ENCODE data around the gene CMSS1.

The CMSS1 gene

GRCh38 chr3:99848433-99848832, 30.8 kb downstream of the CMSS1 start:
- in situ Hi-C loops (cut with MboI; ENCODE audit: low sequenced_read_pairs), result loop anchor here (10.0 to 25.0 kb wide), 3 partner anchors 214 to 739 kb away; no protein-coding TSS in a partner anchor

DNA sequence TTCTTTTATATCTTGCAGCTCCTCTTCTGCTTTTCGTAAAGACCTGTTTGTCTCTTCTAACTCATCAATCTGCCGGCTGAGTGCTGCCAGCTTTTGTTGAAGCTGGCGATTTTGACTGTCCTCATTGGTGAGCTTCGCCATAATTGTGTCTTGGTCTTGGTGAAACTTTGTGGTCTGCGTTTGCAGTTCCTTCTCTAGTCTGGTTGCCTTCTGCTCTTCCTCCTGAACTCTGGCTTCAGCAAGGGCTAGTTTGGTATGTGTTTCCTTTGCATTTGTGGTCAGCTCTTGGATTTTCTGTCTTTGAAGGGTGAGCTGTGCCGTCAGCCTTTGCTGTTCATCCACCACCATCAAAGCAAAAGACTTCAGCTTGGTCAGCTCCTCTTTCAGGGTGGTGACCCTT, 32.9 kb downstream of the CMSS1 start:
- in situ Hi-C loops (cut with MboI; ENCODE audit: low sequenced_read_pairs), result no loop called here

DNA sequence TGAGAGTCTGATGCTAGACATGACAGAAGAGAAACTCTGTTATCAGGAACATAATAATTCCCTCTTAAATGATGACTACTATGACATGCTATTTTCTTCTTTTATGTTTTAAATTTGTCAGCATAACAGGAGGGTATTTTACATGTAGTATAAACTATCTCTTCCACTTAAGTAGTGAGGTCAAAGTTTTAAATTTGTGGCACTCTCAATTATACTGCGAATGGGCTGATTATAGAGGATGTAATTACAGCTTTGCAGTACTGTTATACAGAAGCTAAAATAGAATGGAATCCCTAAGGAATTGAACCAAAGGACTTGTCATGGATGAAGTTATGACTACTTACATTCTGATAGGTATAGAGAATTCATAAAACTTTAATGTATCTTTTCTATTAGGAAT, 34.3 kb downstream of the CMSS1 start:
- in situ Hi-C loops (cut with MboI; ENCODE audit: low sequenced_read_pairs), result no loop called here

DNA sequence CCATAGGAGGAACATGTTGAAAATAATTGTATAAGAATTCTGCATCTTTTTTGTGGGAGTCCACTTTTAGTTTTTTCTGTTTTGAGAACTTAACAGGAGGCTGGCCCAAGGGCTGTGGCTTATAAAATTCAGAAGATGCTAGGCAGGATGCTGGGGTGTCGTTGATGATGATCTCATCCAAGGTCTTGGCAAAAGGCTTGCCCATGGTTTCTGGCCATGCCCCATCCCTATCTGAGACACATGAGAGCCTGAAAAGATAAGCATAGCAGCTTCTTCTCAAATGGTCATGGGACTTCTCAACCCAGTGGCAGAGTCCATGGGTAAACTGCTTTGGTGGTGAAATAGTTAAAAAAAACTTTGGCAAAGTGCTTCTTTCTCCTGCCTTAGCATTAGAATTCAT, 35.2 kb downstream of the CMSS1 start:
- in situ Hi-C loops (cut with MboI; ENCODE audit: low sequenced_read_pairs), result no loop called here

GRCh38 chr3:99854756-99855298, 37.2 kb downstream of the CMSS1 start:
- in situ Hi-C loops (cut with MboI; ENCODE audit: low sequenced_read_pairs), result no loop called here

DNA sequence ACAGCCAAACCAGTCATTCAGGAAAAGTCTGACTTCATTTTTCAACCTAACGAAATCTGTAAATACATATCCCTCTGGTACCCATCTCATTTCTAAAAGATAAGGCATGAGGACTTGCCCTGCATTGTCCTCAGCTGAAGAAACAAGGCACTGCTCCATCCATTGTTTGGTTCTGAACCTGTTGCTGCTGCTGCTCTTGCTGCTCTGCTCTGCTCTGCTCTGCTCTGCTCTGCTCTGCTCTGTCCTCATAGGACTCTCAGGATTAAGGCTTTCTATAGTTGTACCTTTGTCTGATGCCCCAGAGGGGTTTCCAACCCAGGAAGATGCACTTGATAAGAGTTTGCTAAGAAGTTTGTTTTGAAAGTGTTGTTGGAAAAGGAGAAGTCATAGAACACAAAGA, 38.2 kb downstream of the CMSS1 start:
- in situ Hi-C loops (cut with MboI; ENCODE audit: low sequenced_read_pairs), result no loop called here

DNA sequence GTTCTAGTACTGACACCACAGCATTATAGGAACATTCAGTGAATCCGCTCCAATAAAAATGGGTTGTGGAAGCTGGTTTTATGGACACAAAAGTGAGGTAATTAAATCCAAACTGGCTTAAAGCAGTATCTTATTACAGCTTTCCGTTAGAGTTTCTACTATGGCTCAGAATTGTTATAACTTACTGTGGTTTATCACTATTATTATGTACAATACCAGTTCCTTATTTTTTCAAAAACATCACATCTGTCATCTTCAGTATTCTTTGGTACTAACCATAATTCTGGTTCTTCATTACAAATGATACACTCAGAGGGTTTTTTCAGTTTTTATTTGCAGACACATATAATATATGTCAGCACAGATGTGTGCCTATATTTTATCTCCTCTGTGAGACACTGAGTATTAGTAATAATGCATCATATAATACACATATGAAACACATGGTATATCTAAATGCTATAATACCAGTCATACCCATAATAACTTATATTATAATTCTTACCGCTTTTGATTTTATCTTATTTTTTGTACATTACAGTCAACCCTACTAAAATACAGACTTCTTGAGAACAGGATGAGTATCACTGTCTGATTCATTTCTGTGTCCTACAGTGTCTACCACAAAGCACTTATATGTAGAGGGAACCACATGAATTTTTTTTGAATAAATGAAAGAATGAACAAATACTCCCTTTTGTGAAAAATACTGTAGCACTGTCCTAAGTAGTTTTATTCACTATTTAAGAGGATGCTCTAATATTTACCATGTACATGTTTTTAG, 39.0 kb downstream of the CMSS1 start:
- in situ Hi-C loops (cut with MboI; ENCODE audit: low sequenced_read_pairs), result no loop called here

- in situ Hi-C loops (cut with MboI; ENCODE audit: low sequenced_read_pairs), result no loop called here
These were observed 39.6 kb downstream of the CMSS1 start for GRCh38 chr3:99857278-99857677.

GRCh38 chr3:99858469-99858868, 40.8 kb downstream of the CMSS1 start:
- in situ Hi-C loops (cut with MboI; ENCODE audit: low sequenced_read_pairs), result no loop called here

DNA sequence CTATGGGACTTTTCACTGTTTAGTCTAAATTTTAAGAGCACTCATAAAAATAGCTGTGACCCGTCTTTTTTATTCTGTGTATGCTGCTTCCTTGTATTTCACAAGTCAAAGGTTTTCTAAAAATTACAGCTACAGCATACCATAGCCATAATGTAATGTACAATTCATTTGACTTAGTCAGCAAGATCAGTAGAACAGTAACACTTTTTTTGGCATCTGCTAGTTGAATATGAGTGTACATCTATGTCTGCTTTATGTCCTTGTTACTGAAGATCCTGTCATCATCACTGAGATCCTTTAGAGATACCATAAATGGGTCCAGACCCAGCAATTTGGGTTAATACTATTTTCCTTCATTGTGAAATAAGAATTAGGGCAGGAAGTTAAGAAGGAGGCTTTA, 42.2 kb downstream of the CMSS1 start:
- in situ Hi-C loops (cut with MboI; ENCODE audit: low sequenced_read_pairs), result no loop called here

DNA sequence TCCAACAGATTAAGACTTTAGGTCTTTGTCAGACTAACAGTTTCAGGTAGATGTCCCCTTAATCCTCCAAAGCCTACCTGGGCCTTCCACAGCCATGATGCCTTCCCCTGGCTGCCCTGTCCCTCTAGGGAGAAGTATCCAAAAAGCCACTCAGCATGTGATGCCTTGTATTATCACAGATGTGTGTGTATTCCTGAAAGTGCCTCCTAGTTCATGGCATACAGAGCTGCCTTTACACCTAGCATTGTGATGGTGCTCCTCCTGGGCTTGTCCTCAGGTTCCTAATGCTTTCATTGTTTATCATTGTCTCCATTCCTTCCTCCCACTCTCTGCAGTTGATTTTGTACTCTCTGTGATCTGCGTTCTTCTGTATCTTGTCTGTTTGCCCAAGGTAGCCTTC, 43.6 kb downstream of the CMSS1 start:
- in situ Hi-C loops (cut with MboI; ENCODE audit: low sequenced_read_pairs), result no loop called here

DNA sequence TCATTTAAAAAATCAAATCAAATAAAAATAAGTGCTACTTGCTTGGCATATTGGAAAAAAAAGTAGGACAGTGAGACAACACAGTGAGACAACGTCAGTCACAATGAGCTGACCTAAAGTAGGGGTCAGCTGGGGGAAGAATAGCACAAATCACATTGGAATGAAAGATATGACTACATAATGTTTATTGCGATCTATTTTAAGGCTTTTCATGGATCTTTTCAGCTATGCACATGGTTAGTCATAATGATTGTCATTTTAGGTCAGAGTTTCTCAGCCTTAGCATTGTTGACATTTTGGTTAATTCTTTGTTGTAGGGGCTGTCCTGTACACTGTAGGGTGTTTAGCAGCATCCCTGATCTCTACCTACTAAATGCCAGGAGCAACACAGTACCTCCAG, 44.5 kb downstream of the CMSS1 start:
- in situ Hi-C loops (cut with MboI; ENCODE audit: low sequenced_read_pairs), result no loop called here

DNA sequence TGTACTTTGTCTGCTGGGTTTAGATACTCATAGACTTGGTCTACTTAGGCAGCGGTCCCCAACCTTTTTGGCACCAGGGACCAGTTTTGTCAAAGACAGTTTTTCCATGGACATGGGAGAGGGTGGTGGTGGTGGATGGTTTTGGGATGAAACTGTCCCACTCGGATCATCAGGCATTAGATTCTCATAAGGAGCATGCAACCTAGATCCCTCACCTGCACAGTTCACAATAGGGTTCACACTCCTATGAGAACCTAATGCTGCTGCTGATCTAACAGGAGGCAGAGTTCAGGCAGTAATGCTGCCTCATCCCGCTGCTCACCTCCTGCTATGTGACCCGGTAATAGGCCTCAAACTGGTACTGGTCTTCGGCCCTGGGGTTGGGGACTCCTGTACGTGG, 45.3 kb downstream of the CMSS1 start:
- in situ Hi-C loops (cut with MboI; ENCODE audit: low sequenced_read_pairs), result no loop called here

- in situ Hi-C loops (cut with MboI; ENCODE audit: low sequenced_read_pairs), result no loop called here
These were observed 45.9 kb downstream of the CMSS1 start for GRCh38 chr3:99863588-99863987.

- in situ Hi-C loops (cut with MboI; ENCODE audit: low sequenced_read_pairs), result no loop called here
These were observed 46.6 kb downstream of the CMSS1 start for GRCh38 chr3:99864289-99864688.

DNA sequence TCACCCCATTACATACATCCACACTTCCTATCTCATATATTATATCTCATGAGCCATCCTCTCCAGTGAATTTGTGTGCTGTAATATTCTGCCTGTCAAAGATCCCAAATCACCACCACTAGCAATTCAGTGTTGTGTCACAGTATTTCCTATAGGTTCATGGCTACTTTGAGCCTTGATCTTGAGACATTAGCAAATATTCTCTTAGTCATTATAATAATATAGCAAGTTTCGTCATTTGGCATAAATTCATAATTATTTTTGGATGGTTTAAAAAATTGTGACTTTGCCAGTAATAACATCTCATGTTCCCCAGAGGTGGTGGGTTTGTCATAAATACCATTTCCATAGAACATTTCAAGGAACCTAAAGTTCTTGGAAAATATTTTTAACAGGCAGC, 47.7 kb downstream of the CMSS1 start:
- in situ Hi-C loops (cut with MboI; ENCODE audit: low sequenced_read_pairs), result no loop called here

GRCh38 chr3:99866261-99866761, 48.6 kb downstream of the CMSS1 start:
- in situ Hi-C loops (cut with MboI; ENCODE audit: low sequenced_read_pairs), result no loop called here

DNA sequence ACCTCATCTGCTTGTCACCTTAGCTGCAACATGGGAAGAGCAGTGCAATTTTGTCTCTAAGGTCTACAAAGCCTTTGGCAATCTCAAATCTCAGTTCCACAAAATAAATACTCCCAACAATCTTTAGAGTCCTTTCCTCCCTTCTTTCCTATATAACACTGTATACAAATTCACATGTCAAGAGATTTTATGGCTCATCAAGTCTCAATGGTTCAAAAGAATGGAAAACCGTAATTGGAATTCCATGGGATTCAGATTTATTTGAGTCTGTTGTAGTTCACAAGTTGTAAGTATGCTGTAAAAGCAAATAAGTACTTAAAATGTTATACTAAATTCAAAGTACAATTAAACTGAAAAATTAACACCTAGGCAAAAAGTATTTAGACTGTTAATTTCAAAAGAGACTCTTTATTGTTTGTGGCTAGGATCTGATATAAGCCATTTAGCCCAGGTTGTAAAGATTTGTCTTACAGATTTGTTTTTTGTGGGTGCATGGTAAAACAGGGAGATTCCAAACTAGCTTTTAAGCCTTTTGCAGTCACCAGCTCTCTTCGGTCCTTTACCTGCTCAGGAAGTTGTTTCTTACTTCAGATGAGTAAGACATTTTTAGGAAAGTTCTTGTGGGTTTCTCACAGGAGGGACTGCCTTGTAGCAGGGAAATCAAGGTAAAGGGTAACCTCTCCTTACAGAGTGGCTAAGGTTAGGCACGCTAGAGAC, 50.1 kb downstream of the CMSS1 start:
- in situ Hi-C loops (cut with MboI; ENCODE audit: low sequenced_read_pairs), result no loop called here

DNA sequence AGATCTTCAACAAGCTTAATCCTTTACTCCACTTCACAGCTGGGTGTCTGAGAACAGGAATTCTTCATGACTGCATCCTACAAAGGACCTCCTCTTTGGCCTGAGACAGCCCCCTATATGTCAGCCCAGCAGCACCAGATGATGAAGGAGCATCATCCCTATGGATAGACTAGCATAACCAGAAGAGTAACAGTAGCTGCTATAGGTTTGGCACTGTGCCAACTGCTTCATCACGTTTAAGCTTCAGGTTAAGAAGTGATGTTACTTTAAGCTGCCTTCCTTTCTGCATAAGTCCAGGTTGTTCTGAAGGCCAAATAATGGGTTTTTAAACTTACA, 50.6 kb downstream of the CMSS1 start:
- in situ Hi-C loops (cut with MboI; ENCODE audit: low sequenced_read_pairs), result no loop called here

- in situ Hi-C loops (cut with MboI; ENCODE audit: low sequenced_read_pairs), result no loop called here
These were observed 52.0 kb downstream of the CMSS1 start for GRCh38 chr3:99869621-99870020.

GRCh38 chr3:99870712-99871111, 53.0 kb downstream of the CMSS1 start:
- in situ Hi-C loops (cut with MboI; ENCODE audit: low sequenced_read_pairs), result no loop called here

Measured in HL-60/S4 treated with phorbol 12-myristate 13-acetate at 8.2 ng/mL for 4 days and 3 days (cell line).